GM12874 (cell line): ENCODE measurements around the gene DCAF15.

Experiments used
- TF ChIP-seq, protein P1 (sequence below): IDR thresholded peaks from 2 replicates; pipeline ENCODE4 v1.5.1; 2011; ENCODE audit warnings: low read depth, mild to moderate bottlenecking, control low read depth, low read length, moderate library complexity; ENCODE audit not compliant: insufficient read depth

Gene DCAF15

DNA sequence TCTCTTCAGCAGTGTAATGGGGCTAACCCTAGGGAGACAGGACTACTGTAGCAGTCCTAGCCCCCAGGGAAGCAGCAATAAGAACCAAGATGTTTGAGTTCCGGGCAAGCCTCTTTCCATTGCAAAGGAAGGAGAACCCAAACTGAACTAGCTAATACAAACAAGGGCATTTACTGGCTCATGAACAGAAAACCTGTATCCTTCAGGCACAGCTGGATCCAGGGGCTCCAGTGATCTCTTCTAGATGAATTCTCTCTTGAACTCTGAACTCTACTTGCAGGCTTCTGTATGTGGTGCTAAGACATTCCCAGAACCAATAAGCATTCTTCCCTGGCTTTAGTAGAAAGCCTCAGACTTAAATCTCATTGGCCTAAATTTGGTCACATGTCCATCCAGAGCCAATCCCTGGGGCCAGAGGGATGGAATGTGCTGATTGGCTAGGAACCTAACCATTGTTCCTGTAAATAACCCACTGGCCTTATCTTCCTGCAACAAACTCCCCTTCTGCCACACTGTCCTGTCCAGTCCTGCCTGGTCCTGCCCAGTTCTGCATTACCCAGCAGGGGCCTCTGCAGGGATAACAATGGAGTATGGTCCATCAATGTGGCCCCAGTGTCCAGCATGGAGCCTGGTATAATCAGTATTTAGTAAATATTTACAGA is 10.2 kb upstream of the DCAF15 start:
- TF ChIP-seq, protein P1, sequence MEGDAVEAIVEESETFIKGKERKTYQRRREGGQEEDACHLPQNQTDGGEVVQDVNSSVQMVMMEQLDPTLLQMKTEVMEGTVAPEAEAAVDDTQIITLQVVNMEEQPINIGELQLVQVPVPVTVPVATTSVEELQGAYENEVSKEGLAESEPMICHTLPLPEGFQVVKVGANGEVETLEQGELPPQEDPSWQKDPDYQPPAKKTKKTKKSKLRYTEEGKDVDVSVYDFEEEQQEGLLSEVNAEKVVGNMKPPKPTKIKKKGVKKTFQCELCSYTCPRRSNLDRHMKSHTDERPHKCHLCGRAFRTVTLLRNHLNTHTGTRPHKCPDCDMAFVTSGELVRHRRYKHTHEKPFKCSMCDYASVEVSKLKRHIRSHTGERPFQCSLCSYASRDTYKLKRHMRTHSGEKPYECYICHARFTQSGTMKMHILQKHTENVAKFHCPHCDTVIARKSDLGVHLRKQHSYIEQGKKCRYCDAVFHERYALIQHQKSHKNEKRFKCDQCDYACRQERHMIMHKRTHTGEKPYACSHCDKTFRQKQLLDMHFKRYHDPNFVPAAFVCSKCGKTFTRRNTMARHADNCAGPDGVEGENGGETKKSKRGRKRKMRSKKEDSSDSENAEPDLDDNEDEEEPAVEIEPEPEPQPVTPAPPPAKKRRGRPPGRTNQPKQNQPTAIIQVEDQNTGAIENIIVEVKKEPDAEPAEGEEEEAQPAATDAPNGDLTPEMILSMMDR: no peak

DNA sequence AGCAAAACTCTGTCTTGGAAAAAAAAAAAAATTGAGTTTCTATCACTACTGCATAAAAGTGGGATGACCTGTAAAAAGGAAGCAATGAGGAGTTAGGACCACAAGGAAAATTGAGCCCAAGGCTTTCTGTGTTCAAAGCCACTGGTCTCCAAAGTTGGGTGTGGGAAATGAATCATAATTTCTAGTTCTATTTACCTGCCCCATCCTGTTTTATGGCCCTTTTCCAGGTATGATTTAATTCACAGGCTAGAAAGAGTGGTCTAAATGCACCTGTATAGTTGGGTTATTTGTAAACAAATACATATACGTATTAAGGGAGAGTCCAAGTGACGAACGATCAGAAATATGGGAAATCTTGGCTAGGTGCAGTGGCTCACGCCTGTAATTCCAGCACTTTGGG is 5.9 kb upstream of the DCAF15 start:
- TF ChIP-seq, protein P1: no peak

DNA sequence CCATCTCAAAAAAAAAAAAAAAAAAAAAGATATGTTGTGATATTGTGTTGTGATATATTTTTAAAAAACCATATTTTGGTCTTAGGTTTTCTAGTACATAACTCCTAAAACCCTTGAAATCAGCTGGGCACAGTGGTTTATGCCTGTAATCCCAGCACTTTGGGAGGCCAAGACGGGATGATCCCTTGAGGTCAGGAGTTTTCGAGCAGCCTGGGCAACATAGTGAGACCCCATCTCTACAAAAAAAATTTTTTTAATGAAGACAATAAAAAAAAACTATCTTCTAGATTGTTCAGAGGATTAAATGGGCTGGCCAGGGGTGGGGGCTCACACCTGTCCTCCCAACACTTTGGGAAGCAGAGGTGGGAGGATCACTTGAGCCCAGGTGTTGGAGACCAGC is 1.3 kb upstream of the DCAF15 start:
- TF ChIP-seq, protein P1: no peak

DNA sequence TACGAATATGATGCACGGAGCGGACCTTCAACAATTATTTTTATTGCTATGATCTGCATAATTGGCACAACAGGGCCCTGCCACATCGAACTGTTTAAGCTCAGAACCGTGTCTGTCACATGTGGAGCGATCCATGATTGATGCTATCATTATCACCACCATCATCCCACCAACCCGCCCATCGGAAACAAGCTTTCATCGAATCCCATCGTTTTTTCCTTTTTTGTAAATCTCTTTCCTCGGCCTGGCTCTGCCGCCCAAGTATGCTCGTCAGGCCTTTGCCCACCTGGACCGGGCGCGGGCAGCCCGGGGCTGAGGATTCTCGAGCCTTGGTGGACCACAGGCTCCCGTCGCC is 533 bp upstream of the DCAF15 start:
- TF ChIP-seq, protein P1: no peak

DNA sequence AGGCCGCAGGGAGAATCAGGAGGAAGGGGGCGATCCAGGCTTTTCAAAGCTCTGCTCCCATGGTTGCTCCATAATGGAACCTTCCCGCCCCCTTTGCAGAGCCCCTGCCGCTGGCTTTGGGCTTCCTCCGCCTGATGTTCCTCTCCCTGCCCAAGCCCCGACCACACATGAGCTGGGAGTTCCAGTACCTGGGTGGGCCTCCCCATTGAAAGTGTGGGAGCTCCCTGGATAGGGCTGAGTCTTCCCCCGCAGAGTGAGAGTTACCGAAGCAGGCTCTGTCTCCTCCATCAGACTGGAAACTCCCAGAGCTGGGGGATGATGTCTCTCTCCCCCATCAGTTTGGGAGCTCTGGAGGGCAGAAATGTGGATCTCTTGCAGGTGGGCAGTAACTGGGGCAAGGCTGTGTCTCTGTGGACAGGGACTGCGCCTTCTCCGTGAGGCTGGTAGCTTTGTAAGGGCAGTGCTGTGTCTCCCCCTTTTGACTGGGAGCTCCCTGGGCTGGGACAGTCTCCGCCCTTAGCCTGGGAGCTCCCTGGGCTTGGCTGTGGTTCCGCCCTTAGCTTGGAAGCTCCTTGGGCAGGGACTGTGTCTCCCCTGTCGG is 722 bp downstream of the DCAF15 start:
- TF ChIP-seq, protein P1: no peak

DNA sequence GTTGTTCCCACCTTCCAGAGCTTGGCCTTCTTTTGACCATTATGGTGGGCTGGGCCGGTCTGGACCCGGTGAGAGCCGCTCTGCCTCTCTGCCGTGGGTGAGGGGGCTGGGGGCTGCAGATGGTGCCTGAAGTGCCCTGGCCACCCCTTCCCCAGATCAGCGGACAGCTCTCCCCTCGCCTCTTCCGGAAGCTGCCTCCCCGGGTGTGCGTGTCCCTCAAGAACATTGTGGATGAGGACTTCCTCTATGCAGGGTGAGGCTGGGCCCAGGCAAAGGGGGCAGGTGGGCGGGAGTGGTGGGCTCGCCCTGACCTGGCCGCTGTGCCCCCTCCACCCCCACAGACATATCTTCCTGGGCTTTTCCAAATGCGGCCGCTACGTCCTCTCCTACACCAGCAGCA is 1.9 kb downstream of the DCAF15 start:
- TF ChIP-seq, protein P1: no peak

DNA sequence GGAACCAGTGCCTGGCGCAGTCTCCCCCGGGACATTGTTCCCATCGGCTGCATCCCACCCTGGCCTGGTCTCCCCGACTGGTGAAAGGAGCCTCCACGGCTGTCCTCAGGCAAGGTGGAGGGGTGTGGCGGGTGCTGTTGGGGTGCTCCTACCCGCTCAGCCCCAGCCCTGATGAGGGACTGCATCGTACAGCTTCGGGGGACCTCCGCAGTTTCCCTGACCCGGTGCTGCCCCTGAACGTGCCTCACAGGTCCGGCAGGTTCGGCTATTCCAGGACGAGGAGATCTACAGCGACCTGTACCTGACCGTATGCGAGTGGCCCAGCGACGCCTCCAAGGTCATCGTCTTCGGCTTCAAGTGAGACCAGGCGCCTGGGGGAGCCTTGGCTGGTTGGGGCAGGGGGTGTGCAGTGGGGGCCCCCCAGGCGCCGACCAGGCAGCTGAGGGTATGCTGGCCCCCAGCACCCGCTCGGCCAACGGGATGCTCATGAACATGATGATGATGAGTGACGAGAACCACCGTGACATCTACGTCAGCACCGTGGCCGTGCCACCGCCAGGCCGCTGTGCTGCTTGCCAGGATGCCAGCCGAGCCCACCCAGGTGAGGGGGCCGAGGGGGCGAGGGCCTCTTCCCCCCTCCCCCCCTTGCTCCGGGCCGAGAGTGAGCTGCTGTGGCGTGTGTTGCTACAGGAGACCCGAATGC is 3.5 kb downstream of the DCAF15 start:
- TF ChIP-seq, protein P1: no peak
